GM19025 (cell line): ENCODE data around the gene MAK.
"Not testable (repeated sequence)": the region's sequence is repeated elsewhere in the genome, so short reads cannot be mapped to it uniquely, and the experiment has no call there.

Experiments used
- ATAC-seq: cut with Tn5 transposase; IDR thresholded peaks from one replicate; pipeline ENCODE4 v1.9.1; 2021; ENCODE audit warnings: mild to moderate bottlenecking, low read depth, moderate library complexity; ENCODE audit not compliant: unreplicated experiment

MAK gene

GRCh38 chr6:10793035-10793434 lies 45.3 kb downstream of the MAK start:
- ATAC-seq = no peak

GRCh38 chr6:10792101-10792500 lies 46.2 kb downstream of the MAK start:
- ATAC-seq = no peak

GRCh38 chr6:10791673-10792072 lies 46.7 kb downstream of the MAK start:
- ATAC-seq = no peak

GRCh38 chr6:10779076-10779475 lies 59.3 kb downstream of the MAK start:
- ATAC-seq = no peak

- ATAC-seq = no peak
These were observed 60.1 kb downstream of the MAK start for GRCh38 chr6:10778230-10778629.

GRCh38 chr6:10771371-10771894 lies 66.9 kb downstream of the MAK start:
- no peak for ATAC-seq

- ATAC-seq = no peak
These were observed 68.9 kb downstream of the MAK start for GRCh38 chr6:10769419-10769818.

GRCh38 chr6:10763006-10763405 lies 75.3 kb downstream of the MAK start:
- no peak for ATAC-seq

- ATAC-seq = no peak
These were observed 78.4 kb downstream of the MAK start for GRCh38 chr6:10759884-10760329.

- ATAC-seq = no peak
These were observed 79.0 kb downstream of the MAK start for GRCh38 chr6:10759312-10759839.

GRCh38 chr6:10756085-10756484 lies 82.3 kb downstream of the MAK start:
- no peak for ATAC-seq

GRCh38 chr6:10751757-10752156 lies 86.6 kb downstream of the MAK start:
- ATAC-seq = not testable (repeated sequence)

GRCh38 chr6:10750568-10750967 lies 87.8 kb downstream of the MAK start:
- ATAC-seq = not testable (repeated sequence)

GRCh38 chr6:10749734-10750133 lies 88.6 kb downstream of the MAK start:
- no peak for ATAC-seq

- peak; percentile 97 for ATAC-seq
These were observed 90.9 kb downstream of the MAK start, which contains the start of gene TMEM14B for GRCh38 chr6:10747251-10747972. Gene TMEM14B, plus strand, starts transcription at chr6:10747805. Its CDS starts 1,441 bp downstream, at chr6:10749246.

- ATAC-seq = no peak
These were observed 91.5 kb downstream of the MAK start for GRCh38 chr6:10746915-10747250.

- no peak for ATAC-seq
These were observed 93.2 kb downstream of the MAK start for GRCh38 chr6:10745116-10745515.

GRCh38 chr6:10743515-10743914 lies 94.8 kb downstream of the MAK start:
- no peak for ATAC-seq

- ATAC-seq = no peak
These were observed 96.1 kb downstream of the MAK start for GRCh38 chr6:10742251-10742650.

- ATAC-seq = not testable (repeated sequence)
These were observed 96.7 kb downstream of the MAK start for GRCh38 chr6:10741643-10742042.

GRCh38 chr6:10740061-10740460 lies 98.3 kb downstream of the MAK start:
- ATAC-seq = no peak

- no peak for ATAC-seq
These were observed 101.6 kb downstream of the MAK start for GRCh38 chr6:10736731-10737130.
